Measurements from ENCODE around the gene OOSP3. TPM values are rescaled to one million over a fixed set of nuclear protein-coding genes. Genes with fewer than 3 reads are reported as not detected.

The OOSP3 gene
- total RNA-seq, 2 experiments from 2014 or later, result not detected

- H3K4me3 Mint-ChIP-seq, result no peak within 1 kb of the TSS
- no peaks in the 10 kb centered on the region for H3K36me3 Mint-ChIP-seq (ENCODE audit: low read depth)
- CTCF ChIA-PET, result no interaction called here
- H3K4me1 Mint-ChIP-seq, result no peaks in the 10 kb centered on the region
- POLR2A ChIA-PET, result no interaction called here
- H3K27ac Mint-ChIP-seq, result no peak within 1 kb of the TSS
- peaks cover 8% of the 10 kb centered on the region for H3K27me3 Mint-ChIP-seq
- H3K9me3 Mint-ChIP-seq, result no peaks in the 10 kb centered on the region
- no peak for DNase-seq
Measured at GRCh38 chr11:59938132-59938531, 59.5 kb downstream of the OOSP3 start, which contains the start of gene OOSP1. OOSP1 (plus strand) TSS chr11:59938432; CDS start chr11:59938455, 23 bp downstream.

DNA sequence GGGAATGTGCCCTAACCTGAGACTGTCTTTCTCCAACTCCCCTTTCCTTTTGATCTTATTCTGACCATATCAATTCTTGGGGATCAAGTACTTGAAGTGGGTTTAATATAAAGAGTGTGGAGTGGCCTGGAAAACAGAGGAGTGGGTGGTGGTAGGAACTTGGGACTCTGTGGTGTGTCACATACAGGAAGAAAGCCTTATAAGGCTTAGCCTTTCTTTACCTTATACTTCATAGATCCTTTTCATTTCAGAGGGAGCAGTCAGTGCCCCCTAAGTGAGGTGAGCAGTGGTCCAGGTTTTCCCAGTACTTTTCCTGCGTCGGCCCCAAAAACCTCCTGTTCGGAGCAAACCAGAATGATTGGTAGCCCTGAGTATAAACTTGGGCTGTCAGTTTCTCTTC, 60.1 kb downstream of the OOSP3 start:
- no peak for DNase-seq
- Mint-ChIP-seq H3K27me3 (peaks cover 9% of the 10 kb centered on the region), H3K4me1 (no peaks in the 10 kb centered on the region), H3K9me3 (no peaks in the 10 kb centered on the region), H3K4me3 (no peak overlapping the region), H3K27ac (no peak overlapping the region), H3K36me3 (ENCODE audit: low read depth) (no peaks in the 10 kb centered on the region)
- ChIA-PET POLR2A (no interaction called here), CTCF (no interaction called here)

DNA sequence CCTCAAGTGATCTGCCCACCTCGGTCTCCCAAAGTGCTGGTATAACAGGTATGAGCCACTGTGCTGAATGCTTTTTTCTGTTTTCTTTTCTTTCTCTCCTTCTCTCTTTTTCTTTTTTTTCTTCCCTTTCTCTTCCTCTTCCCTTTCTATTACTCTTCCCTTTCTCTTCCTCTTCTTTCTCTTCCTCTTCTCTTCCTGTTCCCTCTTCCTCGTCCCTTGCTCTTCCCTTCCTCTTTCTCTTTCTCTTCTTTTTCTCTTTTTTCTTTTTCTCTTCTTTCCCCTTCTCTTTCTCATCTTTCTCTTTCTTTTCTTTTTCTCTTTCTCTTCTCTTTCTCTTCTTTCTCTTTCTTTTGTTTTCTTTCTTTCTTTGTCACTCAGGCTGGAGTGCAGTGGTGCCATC, 60.9 kb downstream of the OOSP3 start:
- no peaks in the 10 kb centered on the region for H3K9me3 Mint-ChIP-seq
- H3K27me3 Mint-ChIP-seq, result peaks cover 9% of the 10 kb centered on the region
- H3K36me3 Mint-ChIP-seq (ENCODE audit: low read depth), result no peaks in the 10 kb centered on the region
- H3K4me3 Mint-ChIP-seq, result no peak overlapping the region
- POLR2A ChIA-PET, result no interaction called here
- no peaks in the 10 kb centered on the region for H3K4me1 Mint-ChIP-seq
- CTCF ChIA-PET, result no interaction called here
- H3K27ac Mint-ChIP-seq, result no peak overlapping the region
- no peak for DNase-seq

DNA sequence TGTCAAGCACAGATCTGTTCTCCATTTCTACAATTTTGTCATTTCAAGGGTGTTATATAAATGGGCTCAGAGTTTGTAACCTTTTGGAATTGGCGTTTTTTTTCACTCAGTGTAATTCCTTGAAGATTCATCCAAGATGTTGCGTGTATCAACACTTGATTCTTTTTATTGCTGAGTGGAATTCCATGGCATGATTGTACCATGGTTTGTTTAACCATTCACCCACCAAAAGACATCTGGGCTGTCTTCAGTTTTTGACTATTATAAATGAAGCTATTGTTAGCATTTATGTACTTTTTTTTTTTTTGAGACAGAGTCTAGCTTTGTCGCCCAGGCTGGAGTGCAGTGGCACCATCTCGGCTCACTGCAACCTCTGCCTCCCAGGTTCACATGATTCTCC, 62.5 kb downstream of the OOSP3 start:
- ChIA-PET CTCF (no interaction called here), POLR2A (no interaction called here)
- Mint-ChIP-seq H3K36me3 (ENCODE audit: low read depth) (no peaks in the 10 kb centered on the region), H3K4me3 (no peak overlapping the region), H3K27ac (no peak overlapping the region), H3K4me1 (no peaks in the 10 kb centered on the region), H3K9me3 (no peaks in the 10 kb centered on the region), H3K27me3 (peaks cover 9% of the 10 kb centered on the region)
- no peak for DNase-seq

GRCh38 chr11:59943997-59944714, 65.6 kb downstream of the OOSP3 start:
- H3K27me3 Mint-ChIP-seq, result peaks cover 12% of the 10 kb centered on the region
- CTCF ChIA-PET, result no interaction called here
- H3K36me3 Mint-ChIP-seq (ENCODE audit: low read depth), result no peaks in the 10 kb centered on the region
- POLR2A ChIA-PET, result no interaction called here
- no peak for DNase-seq
- H3K9me3 Mint-ChIP-seq, result no peaks in the 10 kb centered on the region
- no peaks in the 10 kb centered on the region for H3K4me1 Mint-ChIP-seq
- no peak overlapping the region for H3K4me3 Mint-ChIP-seq
- no peak overlapping the region for H3K27ac Mint-ChIP-seq

DNA sequence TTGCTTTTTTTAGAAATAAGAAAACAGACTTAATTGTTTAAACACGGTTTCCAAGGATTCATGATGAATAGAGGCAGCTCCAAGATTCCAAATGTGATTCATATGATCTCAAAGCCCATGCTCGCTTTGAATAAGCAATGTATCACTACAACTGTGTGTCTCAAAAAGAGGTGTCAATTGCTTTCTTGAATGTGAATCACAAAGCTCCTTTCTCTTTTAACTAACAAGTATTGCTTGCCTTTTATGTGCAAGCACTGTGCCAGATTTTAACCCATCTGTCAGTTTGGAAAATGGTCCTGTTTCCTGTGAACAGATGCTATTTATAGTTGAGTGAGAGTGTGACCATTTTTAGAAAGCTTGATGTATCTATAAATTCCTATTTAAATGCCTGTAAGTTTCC, 66.1 kb downstream of the OOSP3 start:
- no peaks in the 10 kb centered on the region for H3K4me1 Mint-ChIP-seq
- CTCF ChIA-PET, result no interaction called here
- no peaks in the 10 kb centered on the region for H3K36me3 Mint-ChIP-seq (ENCODE audit: low read depth)
- no peak overlapping the region for H3K27ac Mint-ChIP-seq
- no peaks in the 10 kb centered on the region for H3K9me3 Mint-ChIP-seq
- no peak for DNase-seq
- no peak overlapping the region for H3K4me3 Mint-ChIP-seq
- peaks cover 13% of the 10 kb centered on the region for H3K27me3 Mint-ChIP-seq
- POLR2A ChIA-PET, result no interaction called here

Other genes with a start within 250 kb of the OOSP3 start
- 10 to 100 TPM; 56.4 to 56.8 TPM for gene PATL1, start 209.7 kb upstream of the OOSP3 start, total RNA-seq
- not detected for gene OR10V1, start 164.9 kb upstream of the OOSP3 start, total RNA-seq
- 10 to 100 TPM; 89.1 to 92.3 TPM for gene STX3, start 123.4 kb upstream of the OOSP3 start, total RNA-seq
- 10 to 100 TPM; 77.0 to 77.7 TPM for gene MRPL16, start 68.0 kb upstream of the OOSP3 start, total RNA-seq
- not detected for gene CBLIF, start 33.3 kb upstream of the OOSP3 start, total RNA-seq
- gene TCN1, start 12.3 kb upstream of the OOSP3 start, total RNA-seq, result not detected
- gene OOSP1, start 59.6 kb downstream of the OOSP3 start, total RNA-seq, result not detected
- not detected for gene OOSP4A, start 85.3 kb downstream of the OOSP3 start, total RNA-seq
- gene OOSP4B, start 138.4 kb downstream of the OOSP3 start, total RNA-seq, result not detected
- not detected for gene OOSP2, start 161.6 kb downstream of the OOSP3 start, total RNA-seq
- gene MS4A3, start 177.9 kb downstream of the OOSP3 start, total RNA-seq, result not detected
- gene MS4A2, start 209.9 kb downstream of the OOSP3 start, total RNA-seq, result not detected